Activated naive CD4-positive, alpha-beta T cell treated with anti-CD3 and anti-CD28 coated beads for 36 hours (primary cell): Measurements from ENCODE around the gene RCAN1. TPM values are rescaled to one million over a fixed set of nuclear protein-coding genes. Genes with fewer than 3 reads are reported as not detected.
"Not testable (repeated sequence)": the region's sequence is repeated elsewhere in the genome, so short reads cannot be mapped to it uniquely, and the experiment has no call there.

ENCODE experiments used
- CTCF ChIA-PET: fragments of 350-600 bp; sonication (Branson Sonifier 250); formaldehyde crosslinking; loops from one replicate; lab custom pipeline; 2021; ENCODE audit warnings: antibody characterized with exemption; lab: Charles Lee
- DNase-seq: peaks from one replicate; pipeline ENCODE4 v3.0.0-alpha.2; 2020
- H3K27ac Mint-ChIP-seq: one replicate; pipeline ENCODE4 v1.8.0; 2021; ENCODE audit warnings: mild to moderate bottlenecking, mixed read lengths
- H3K27me3 Mint-ChIP-seq: one replicate; pipeline ENCODE4 v1.8.0; 2021; ENCODE audit warnings: low read depth, mixed read lengths
- H3K36me3 Mint-ChIP-seq: one replicate; pipeline ENCODE4 v1.8.0; 2021; ENCODE audit warnings: low read depth, mixed read lengths
- H3K4me1 Mint-ChIP-seq: one replicate; pipeline ENCODE4 v1.8.0; 2021; ENCODE audit warnings: low read depth, mixed read lengths
- H3K4me3 Mint-ChIP-seq: one replicate; pipeline ENCODE4 v1.8.0; 2021; ENCODE audit warnings: mild to moderate bottlenecking, moderate library complexity, mixed read lengths
- H3K9me3 Mint-ChIP-seq: one replicate; pipeline ENCODE4 v1.8.0; 2021; ENCODE audit warnings: mixed read lengths
- intact Hi-C: fragments of 100-400 bp; cut with micrococcal nuclease; formaldehyde crosslinking; loops from one replicate; pipeline ENCODE4 v1.15.1; 2023
- total RNA-seq, 2 experiments: library from RNA; stranded (reverse); gene quantifications; one replicate each; pipeline ENCODE4 v1.2.3, GENCODE V29; 2021

Gene RCAN1
- total RNA-seq, 2 experiments from 2014 or later, result 2.3 to 2.9 TPM

DNA sequence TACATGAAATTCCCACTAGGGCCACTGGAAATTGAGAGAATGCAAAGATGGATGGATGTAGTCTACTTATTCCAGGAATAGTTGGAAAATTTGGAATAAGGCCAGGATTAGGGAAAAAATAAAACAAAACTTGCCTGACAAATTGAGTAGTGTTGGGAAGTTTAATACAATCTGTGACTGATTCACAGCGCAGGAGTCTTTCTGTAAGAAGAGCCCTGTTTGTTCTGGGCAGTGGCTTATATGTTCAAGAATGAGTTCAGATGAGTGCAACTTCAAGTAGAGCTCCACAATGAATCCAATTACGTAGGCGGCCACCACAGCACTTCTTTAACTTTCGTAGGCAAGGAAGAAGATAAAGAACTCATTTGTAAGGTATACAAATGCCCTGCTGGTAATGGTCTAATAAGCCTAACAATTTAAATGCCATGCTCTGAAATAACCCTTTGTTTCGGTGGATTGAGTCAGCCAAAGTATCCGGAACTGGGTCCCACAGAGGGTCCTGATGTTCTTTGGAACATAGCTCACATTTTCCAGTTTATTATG, 55.8 kb downstream of the RCAN1 start:
- peaks cover 10% of the 10 kb centered on the region for H3K9me3 Mint-ChIP-seq
- CTCF ChIA-PET, result interaction anchor here (1.1 kb wide), 1 partner anchor 9 kb away, joined by 3 read pairs; no protein-coding TSS in a partner anchor
- peaks cover 9% of the 10 kb centered on the region for H3K36me3 Mint-ChIP-seq

DNA sequence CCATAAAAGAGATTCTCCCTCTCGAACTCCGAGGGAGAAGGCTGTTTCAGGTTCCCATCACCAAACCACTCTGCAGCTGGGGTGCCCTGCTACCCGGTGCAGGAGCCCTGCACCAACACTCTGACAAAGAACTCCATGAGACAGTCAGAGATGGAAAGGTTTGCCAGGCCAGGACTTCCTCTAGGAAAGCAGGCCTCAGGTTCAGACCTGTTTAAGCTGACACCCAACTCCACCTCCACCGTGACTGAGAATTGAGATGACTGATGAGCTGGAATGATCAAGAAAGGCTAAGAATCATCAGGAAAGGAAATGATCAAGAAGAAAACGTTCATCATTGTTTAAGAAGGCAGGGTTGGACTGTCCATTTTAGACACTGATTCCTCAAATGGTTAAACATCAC, 56.7 kb downstream of the RCAN1 start:
- Mint-ChIP-seq H3K27me3 (no peaks in the 10 kb centered on the region), H3K36me3 (peaks cover 11% of the 10 kb centered on the region), H3K9me3 (peaks cover 10% of the 10 kb centered on the region), H3K4me1 (peaks cover 7% of the 10 kb centered on the region), H3K4me3 (no peak overlapping the region), H3K27ac (no peak overlapping the region)
- intact Hi-C loops, result no loop called here
- CTCF ChIA-PET, result interaction anchor here (1.1 kb wide), 1 partner anchor 10 kb away, joined by 3 read pairs; no protein-coding TSS in a partner anchor
- no peak for DNase-seq

More for the DNA sequence above, 55.8 kb downstream of the RCAN1 start:
- peaks cover 3% of the 10 kb centered on the region for H3K4me1 Mint-ChIP-seq
- no peak overlapping the region for H3K4me3 Mint-ChIP-seq
- H3K27me3 Mint-ChIP-seq, result no peaks in the 10 kb centered on the region
- H3K27ac Mint-ChIP-seq, result no peak overlapping the region
- intact Hi-C loops, result no loop called here
- DNase-seq, result no peak

DNA sequence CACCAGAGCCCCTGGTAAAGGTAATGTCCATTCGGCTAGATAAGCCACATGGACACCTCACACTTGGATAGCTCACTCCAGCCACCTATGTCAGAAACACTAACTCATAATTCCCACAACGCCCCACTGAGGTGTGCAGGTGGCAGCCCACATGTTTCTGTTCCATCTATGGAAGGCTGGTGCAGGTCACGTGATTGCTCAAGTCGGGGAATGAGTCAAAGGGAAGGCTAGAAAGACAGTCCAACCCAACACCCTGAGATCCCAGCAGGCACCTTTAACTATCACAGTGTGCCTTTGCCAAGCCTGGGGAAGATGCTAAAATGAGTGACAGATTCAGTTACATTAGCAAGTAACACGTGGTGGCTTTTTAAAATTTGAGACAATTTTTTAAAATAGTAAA, 57.7 kb downstream of the RCAN1 start:
- DNase-seq, result no peak
- H3K27ac Mint-ChIP-seq, result no peak overlapping the region
- H3K4me1 Mint-ChIP-seq, result peaks cover 7% of the 10 kb centered on the region
- H3K36me3 Mint-ChIP-seq, result peaks cover 9% of the 10 kb centered on the region
- H3K27me3 Mint-ChIP-seq, result no peaks in the 10 kb centered on the region
- H3K4me3 Mint-ChIP-seq, result no peak overlapping the region
- intact Hi-C loops, result no loop called here
- peaks cover 10% of the 10 kb centered on the region for H3K9me3 Mint-ChIP-seq
- CTCF ChIA-PET, result no interaction called here

DNA sequence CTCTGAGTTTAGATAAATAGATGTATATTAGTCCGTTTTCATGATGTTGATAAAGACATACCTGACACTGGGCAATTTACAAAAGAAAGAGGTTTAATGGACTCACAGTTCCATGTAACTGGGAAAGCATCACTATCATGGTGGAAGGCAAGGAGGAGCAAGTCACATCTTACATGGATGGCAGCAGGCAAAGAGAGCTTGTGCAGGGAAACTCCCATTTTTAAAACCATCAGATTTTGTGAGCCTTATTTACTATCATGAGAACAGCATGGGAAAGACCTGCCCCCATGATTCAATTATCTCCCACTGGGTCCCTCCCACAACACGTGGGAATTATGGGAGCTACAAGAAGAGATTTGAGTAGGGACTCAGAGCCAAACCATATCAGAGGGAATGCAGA, 60.2 kb downstream of the RCAN1 start:
- H3K4me1 Mint-ChIP-seq, H3K27ac Mint-ChIP-seq, DNase-seq, intact Hi-C loops, H3K27me3 Mint-ChIP-seq, H3K4me3 Mint-ChIP-seq, CTCF ChIA-PET: not testable (repeated sequence)
- Mint-ChIP-seq H3K9me3 (peaks cover 10% of the 10 kb centered on the region), H3K36me3 (peaks cover 11% of the 10 kb centered on the region)

DNA sequence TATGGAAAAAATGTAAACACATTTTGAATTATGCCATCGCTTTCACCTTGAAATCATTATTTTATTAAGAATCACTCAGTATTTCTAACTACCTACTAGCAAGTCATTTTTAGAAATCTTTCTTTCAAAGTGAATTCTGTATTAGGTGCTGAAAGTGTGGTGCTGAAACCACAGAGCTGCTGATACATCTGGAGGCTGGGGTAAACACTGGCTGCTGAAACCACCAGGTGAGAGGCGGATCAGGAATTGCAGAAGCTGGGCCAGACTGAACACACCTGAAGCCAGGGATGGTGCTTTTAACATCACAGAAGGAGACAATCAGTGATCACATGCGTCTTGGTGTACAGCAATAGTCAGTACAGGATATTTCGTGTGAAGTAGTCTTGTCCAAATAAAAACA, 60.7 kb downstream of the RCAN1 start:
- CTCF ChIA-PET, result no interaction called here
- H3K36me3 Mint-ChIP-seq, result peaks cover 11% of the 10 kb centered on the region
- H3K27ac Mint-ChIP-seq, result no peak overlapping the region
- H3K27me3 Mint-ChIP-seq, result no peaks in the 10 kb centered on the region
- DNase-seq, result no peak
- no peak overlapping the region for H3K4me3 Mint-ChIP-seq
- peaks cover 10% of the 10 kb centered on the region for H3K9me3 Mint-ChIP-seq
- peaks cover 7% of the 10 kb centered on the region for H3K4me1 Mint-ChIP-seq
- intact Hi-C loops, result no loop called here

DNA sequence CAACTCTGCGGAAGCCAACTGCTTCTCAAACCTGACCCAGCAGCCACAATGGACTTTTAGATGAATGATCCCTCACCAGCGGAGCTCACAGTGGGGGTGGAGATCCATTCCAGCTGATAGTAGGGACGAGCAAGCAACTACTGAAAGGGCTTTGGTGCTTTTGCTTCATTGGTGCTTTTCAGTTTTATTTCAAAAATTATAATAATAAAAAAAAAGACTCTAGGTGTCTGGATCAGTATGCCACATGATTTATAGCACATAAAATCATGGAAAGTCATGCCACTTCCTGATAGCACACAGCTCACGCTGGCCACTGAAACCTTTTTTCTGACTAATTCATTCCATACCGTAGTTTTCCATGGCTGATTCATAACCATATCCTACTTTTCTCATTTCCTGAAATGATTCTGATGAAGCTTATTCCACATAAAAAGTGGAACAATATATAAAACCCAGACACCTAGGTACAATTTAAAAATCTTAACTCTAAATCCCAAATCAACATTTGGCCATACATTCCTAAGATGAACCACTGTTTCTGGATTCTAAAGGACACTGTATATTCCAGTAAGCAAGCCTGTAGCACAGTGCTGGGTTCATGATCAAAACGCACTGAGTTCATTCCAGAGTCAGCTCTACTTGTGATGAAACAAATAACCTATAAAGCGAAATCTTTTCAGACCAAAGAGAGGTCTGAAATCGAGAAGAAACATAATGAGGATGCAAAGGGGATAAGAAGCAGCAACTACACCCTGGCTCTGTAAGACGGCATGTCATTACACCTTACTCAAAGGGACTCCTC, 61.6 kb downstream of the RCAN1 start:
- Mint-ChIP-seq H3K4me3 (no peak overlapping the region), H3K36me3 (peaks cover 11% of the 10 kb centered on the region), H3K9me3 (peaks cover 10% of the 10 kb centered on the region), H3K4me1 (peaks cover 7% of the 10 kb centered on the region), H3K27ac (no peak overlapping the region), H3K27me3 (no peaks in the 10 kb centered on the region)
- intact Hi-C loops, result no loop called here
- CTCF ChIA-PET, result no interaction called here
- DNase-seq, result no peak

DNA sequence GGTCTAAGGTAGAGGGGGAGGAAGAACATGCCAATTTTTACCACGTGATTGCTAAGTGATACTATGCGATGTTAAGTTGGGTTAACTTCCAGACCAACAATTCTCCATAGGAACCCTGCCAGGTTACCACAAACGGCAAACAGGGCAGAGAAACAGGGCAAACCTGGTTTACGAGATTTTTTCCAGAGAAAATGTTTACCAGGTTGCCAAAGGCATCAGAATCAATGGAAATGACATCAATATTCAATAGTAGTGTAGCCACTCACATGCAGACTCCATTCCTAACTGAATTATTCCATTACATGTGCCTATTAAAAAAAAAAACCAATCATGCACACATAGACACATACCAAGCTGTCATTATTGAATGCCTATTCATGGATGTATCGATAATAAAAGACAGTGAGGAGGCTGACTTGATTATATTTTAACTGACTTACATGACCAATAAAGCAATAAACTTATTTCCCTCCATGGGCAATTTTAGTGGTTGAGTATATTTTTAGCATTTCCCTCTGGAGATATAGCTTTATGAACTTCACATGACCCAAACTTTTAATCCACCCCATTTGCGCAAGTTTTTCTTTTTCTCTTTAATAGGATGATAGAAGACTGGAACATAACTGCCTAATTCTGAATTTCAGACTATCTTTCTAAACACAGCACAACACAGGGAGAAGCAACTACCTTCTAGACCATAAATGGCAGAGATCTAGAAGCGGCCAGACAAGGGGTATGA, 62.4 kb downstream of the RCAN1 start:
- Mint-ChIP-seq H3K27ac (no peak overlapping the region), H3K4me3 (no peak overlapping the region), H3K4me1 (peaks cover 7% of the 10 kb centered on the region), H3K9me3 (peaks cover 10% of the 10 kb centered on the region), H3K27me3 (no peaks in the 10 kb centered on the region), H3K36me3 (peaks cover 11% of the 10 kb centered on the region)
- no peak for DNase-seq
- intact Hi-C loops, result no loop called here
- CTCF ChIA-PET, result interaction anchor here (0.6 kb wide), 1 partner anchor 1780 kb away, joined by 4 read pairs; no protein-coding TSS in a partner anchor

DNA sequence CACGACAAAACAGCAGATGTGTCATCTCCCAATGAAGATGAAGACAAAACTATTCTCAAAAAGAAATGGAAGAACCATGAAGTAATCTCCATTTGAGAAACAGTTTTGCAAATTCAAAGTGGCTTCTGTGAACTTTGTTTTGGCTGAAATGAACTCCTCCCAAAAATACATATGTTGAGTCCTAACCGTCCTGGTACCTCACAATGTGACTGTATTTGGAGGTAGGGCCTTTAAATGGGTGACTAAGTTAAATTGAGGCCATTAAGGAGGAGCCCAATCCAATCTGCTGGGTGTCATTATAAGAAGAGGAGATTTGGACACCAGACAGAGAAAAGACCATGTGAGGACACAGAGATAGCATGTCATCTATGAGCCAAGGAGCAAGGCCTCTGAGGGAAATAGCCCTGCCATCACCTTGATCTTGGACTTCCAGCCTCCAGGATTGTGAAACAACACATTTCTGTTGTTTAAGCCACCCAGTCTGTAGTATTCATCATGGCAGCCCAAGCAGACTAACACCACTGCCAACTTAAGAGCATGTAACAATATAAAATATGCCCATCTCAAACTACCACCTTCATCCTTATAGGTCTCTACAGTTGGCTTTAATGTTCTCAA, 64.6 kb downstream of the RCAN1 start:
- no peak overlapping the region for H3K27ac Mint-ChIP-seq
- peaks cover 11% of the 10 kb centered on the region for H3K36me3 Mint-ChIP-seq
- no peaks in the 10 kb centered on the region for H3K27me3 Mint-ChIP-seq

DNA sequence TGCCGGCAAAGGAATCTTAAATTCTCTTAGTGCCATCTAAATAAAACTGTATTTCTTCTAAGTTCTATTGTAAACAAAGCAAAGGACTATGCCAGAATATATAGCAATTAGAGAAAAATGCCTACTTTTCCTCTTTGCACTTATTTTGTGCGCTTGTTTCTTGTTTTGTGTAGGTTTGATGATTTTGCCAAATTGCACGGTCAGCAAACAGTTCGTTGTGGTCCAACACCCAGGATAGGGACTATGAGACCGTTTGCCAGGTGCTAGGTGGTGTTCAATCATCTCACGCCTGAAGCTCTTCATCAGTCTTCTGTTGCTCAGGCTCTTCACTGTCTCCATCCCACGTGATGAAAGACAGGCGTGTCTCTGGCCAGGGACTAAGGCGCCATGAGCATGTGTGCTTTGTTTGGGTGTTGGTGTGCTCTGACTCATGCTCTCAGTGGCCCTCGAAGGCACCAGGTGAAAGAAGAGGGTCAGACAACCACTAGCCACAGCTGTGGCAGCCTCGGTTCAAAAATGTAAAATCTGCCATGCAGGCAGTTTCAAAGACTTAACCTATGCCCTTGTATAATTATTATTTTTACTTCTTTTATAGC, 66.0 kb downstream of the RCAN1 start:
- Mint-ChIP-seq H3K4me1 (peaks cover 9% of the 10 kb centered on the region), H3K9me3 (no peaks in the 10 kb centered on the region)
- CTCF ChIA-PET, result no interaction called here

More for the DNA sequence above, 64.6 kb downstream of the RCAN1 start:
- no peak overlapping the region for H3K4me3 Mint-ChIP-seq
- peaks cover 10% of the 10 kb centered on the region for H3K9me3 Mint-ChIP-seq
- CTCF ChIA-PET, result no interaction called here
- no peak for DNase-seq
- H3K4me1 Mint-ChIP-seq, result peaks cover 10% of the 10 kb centered on the region
- intact Hi-C loops, result no loop called here

DNA sequence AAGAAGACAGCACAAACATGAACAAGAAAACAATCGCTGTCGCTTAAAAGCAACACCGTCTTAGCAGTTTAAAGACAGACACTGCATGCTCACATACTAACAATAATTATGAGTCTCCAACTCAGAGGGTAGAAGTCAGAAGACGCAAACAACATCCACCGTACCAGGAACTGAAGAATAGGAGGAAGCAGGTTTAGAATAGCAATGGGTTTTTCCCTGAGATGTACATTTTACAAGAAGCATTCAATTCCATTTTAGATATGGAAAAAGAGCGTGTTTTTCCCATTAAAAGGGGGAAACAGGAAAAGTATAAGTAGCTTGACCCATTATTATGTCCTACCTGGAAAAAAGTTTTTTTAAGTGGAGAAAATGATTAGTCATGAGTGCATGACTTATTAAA, 68.4 kb downstream of the RCAN1 start:
- H3K27ac Mint-ChIP-seq, result no peak overlapping the region
- H3K4me3 Mint-ChIP-seq, result no peak overlapping the region
- intact Hi-C loops, result no loop called here
- H3K4me1 Mint-ChIP-seq, result peaks cover 6% of the 10 kb centered on the region
- H3K9me3 Mint-ChIP-seq, result peaks cover 3% of the 10 kb centered on the region
- CTCF ChIA-PET, result no interaction called here
- H3K27me3 Mint-ChIP-seq, result no peaks in the 10 kb centered on the region
- no peak for DNase-seq
- H3K36me3 Mint-ChIP-seq, result peaks cover 6% of the 10 kb centered on the region

More for the DNA sequence above, 66.0 kb downstream of the RCAN1 start:
- Mint-ChIP-seq H3K4me3 (no peak overlapping the region), H3K36me3 (peaks cover 3% of the 10 kb centered on the region), H3K27ac (no peak overlapping the region), H3K27me3 (no peaks in the 10 kb centered on the region)
- DNase-seq, result no peak
- intact Hi-C loops, result no loop called here

DNA sequence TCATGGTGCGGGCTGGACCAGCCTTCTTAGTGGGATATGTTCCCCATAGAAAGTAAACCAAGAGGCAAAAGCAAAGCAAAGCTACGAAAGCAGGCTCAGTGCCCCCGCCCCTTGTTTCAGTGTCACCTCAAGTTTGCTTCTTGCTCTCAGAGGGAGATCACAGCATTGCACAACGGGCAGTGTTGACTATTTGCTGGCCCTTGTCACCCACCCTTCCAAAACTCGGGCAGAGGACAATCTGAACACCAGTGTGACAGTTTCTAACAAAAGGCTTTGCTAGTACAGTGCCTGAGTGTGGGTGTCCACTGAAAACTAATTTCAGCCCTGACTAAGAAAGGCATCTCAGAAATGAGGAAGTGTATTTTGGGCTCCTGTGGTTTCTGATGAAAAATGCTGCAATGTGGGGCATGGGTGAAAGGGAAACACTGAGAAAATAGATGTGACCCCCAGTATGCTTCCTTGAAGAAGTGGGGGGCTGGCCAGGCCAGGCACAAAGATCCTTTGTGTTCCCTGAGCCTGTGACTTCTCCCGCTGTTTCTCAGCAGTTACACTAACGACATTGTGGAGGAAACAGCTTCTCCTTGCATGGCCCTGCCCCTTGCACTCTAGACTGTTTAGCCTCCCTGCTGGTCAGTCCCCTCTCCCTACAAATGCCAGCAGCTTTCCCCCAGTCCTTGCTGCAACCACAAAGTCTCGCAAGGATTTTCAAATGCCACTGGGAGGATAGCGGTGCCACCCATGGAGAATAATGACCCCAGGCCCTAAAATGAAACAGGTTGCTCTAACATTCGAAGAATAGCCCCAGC, 69.6 kb downstream of the RCAN1 start:
- peaks cover 3% of the 10 kb centered on the region for H3K36me3 Mint-ChIP-seq
- intact Hi-C loops, result no loop called here
- CTCF ChIA-PET, result no interaction called here
- no peak overlapping the region for H3K4me3 Mint-ChIP-seq
- no peak overlapping the region for H3K27ac Mint-ChIP-seq
- H3K9me3 Mint-ChIP-seq, result peaks cover 3% of the 10 kb centered on the region
- H3K4me1 Mint-ChIP-seq, result peaks cover 6% of the 10 kb centered on the region
- DNase-seq, result no peak
- no peaks in the 10 kb centered on the region for H3K27me3 Mint-ChIP-seq
